WTC11 (cell line): Measurements from ENCODE around the gene AIFM1. TPM values are rescaled to one million over a fixed set of nuclear protein-coding genes. Genes with fewer than 3 reads are reported as not detected.

Experiments used
- ATAC-seq: fragments of 200-7000 bp; cut with Tn5 transposase; 2 replicates; pipeline ENCODE4 v1.10.0; 2021; ENCODE audit warnings: mild to moderate bottlenecking, moderate library complexity
- CTCF ChIA-PET: fragments of 300-600 bp; sonication (Branson Sonifier 250); formaldehyde crosslinking; loops from one replicate; lab custom pipeline; 2021; ENCODE audit warnings: antibody characterized with exemption; lab: Charles Lee
- POLR2A ChIA-PET: fragments of 350-600 bp; sonication (Branson Sonifier 250); formaldehyde crosslinking; loops from one replicate; lab custom pipeline; 2021; ENCODE audit warnings: antibody characterized with exemption; lab: Charles Lee
- DNase-seq: peaks from one replicate; pipeline ENCODE4 v3.0.0; 2021; ENCODE audit warnings: low spot score
- H3K27ac Mint-ChIP-seq: 2 replicates; pipeline ENCODE4 v1.8.0; 2021; ENCODE audit warnings: mixed read lengths
- H3K27me3 Mint-ChIP-seq: 2 replicates; pipeline ENCODE4 v1.8.0; 2021; ENCODE audit warnings: low read depth, mild to moderate bottlenecking, moderate library complexity, mixed read lengths
- H3K36me3 Mint-ChIP-seq: 2 replicates; pipeline ENCODE4 v1.8.0; 2021; ENCODE audit warnings: mixed read lengths
- H3K4me1 Mint-ChIP-seq: 2 replicates; pipeline ENCODE4 v1.8.0; 2022; ENCODE audit warnings: mixed read lengths
- H3K4me3 Mint-ChIP-seq: 2 replicates; pipeline ENCODE4 v1.8.0; 2021; ENCODE audit warnings: mild to moderate bottlenecking, moderate library complexity, mixed read lengths
- H3K9me3 Mint-ChIP-seq: 2 replicates; pipeline ENCODE4 v1.8.0; 2021; ENCODE audit warnings: mixed read lengths
- CDX4 ChIP-seq: fragments of 250-450 bp; sonication (Bioruptor Pico); IDR thresholded peaks from 2 replicates; pipeline ENCODE4 v1.9.0; 2021; ENCODE audit warnings: moderate library complexity, mild to moderate bottlenecking, inconsistent platforms, borderline replicate concordance
- CREB1 ChIP-seq: sonication (generic); formaldehyde crosslinking; IDR thresholded peaks from 2 replicates; pipeline ENCODE4 v1.8.0; 2023; ENCODE audit warnings: mild to moderate bottlenecking, missing genetic modification reagents
- CREM ChIP-seq: sonication (generic); formaldehyde crosslinking; IDR thresholded peaks from 2 replicates; pipeline ENCODE4 v1.8.1; 2022; ENCODE audit warnings: mild to moderate bottlenecking, missing genetic modification reagents, moderate library complexity
- ELF4 ChIP-seq: sonication (generic); formaldehyde crosslinking; IDR thresholded peaks from 2 replicates; pipeline ENCODE4 v1.8.1; 2022; ENCODE audit warnings: low read depth, mild to moderate bottlenecking, moderate library complexity, missing genetic modification reagents
- FOXJ3 ChIP-seq: sonication (generic); formaldehyde crosslinking; IDR thresholded peaks from 2 replicates; pipeline ENCODE4 v1.9.0; 2021; ENCODE audit warnings: missing genetic modification reagents, mild to moderate bottlenecking, borderline replicate concordance
- GRHL2 ChIP-seq: fragments of 250-450 bp; sonication (Bioruptor Pico); IDR thresholded peaks from 2 replicates; pipeline ENCODE4 v1.8.0; 2022; ENCODE audit warnings: mild to moderate bottlenecking, moderate library complexity; ENCODE audit not compliant: insufficient replicate concordance, severe bottlenecking
- NR2C2 ChIP-seq: sonication (generic); formaldehyde crosslinking; IDR thresholded peaks from 2 replicates; pipeline ENCODE4 v1.8.0; 2022; ENCODE audit warnings: mild to moderate bottlenecking, missing genetic modification reagents
- OVOL2 ChIP-seq: fragments of 250-450 bp; sonication (Bioruptor Pico); IDR thresholded peaks from 2 replicates; pipeline ENCODE4 v1.9.0; 2021; ENCODE audit warnings: mild to moderate bottlenecking, borderline replicate concordance
- PRDM15 ChIP-seq: sonication (generic); formaldehyde crosslinking; IDR thresholded peaks from 2 replicates; pipeline ENCODE4 v1.8.0; 2022; ENCODE audit warnings: missing genetic modification reagents
- PREB ChIP-seq: sonication (generic); formaldehyde crosslinking; IDR thresholded peaks from 2 replicates; pipeline ENCODE4 v1.8.1; 2022; ENCODE audit warnings: mild to moderate bottlenecking, missing genetic modification reagents, moderate library complexity, borderline replicate concordance
- RORB ChIP-seq: fragments of 250-450 bp; sonication (Bioruptor Pico); IDR thresholded peaks from 2 replicates; pipeline ENCODE4 v1.9.0; 2021; ENCODE audit warnings: mild to moderate bottlenecking
- TCF7 ChIP-seq: sonication (generic); formaldehyde crosslinking; IDR thresholded peaks from 2 replicates; pipeline ENCODE4 v1.8.0; 2022; ENCODE audit warnings: mild to moderate bottlenecking, low read depth, missing genetic modification reagents, moderate library complexity
- TEAD1 ChIP-seq: sonication (generic); formaldehyde crosslinking; IDR thresholded peaks from 2 replicates; pipeline ENCODE4 v1.8.0; 2022; ENCODE audit warnings: mild to moderate bottlenecking, missing genetic modification reagents
- USF2 ChIP-seq: sonication (generic); formaldehyde crosslinking; IDR thresholded peaks from 2 replicates; pipeline ENCODE4 v1.8.1; 2023; ENCODE audit warnings: mild to moderate bottlenecking, missing genetic modification reagents, moderate library complexity
- ZNF219 ChIP-seq: sonication (generic); formaldehyde crosslinking; IDR thresholded peaks from 2 replicates; pipeline ENCODE4 v1.8.0; 2023; ENCODE audit warnings: missing genetic modification reagents, mild to moderate bottlenecking, borderline replicate concordance
- ZNF263 ChIP-seq: sonication (generic); formaldehyde crosslinking; IDR thresholded peaks from 2 replicates; pipeline ENCODE4 v1.8.1; 2022; ENCODE audit warnings: low read depth, mild to moderate bottlenecking, moderate library complexity, missing genetic modification reagents
- ZNF416 ChIP-seq: fragments of 250-450 bp; sonication (Bioruptor Pico); IDR thresholded peaks from 2 replicates; pipeline ENCODE4 v1.9.0; 2021; ENCODE audit warnings: mild to moderate bottlenecking, inconsistent platforms
- total RNA-seq: library from RNA; stranded (reverse); gene quantifications from 3 replicates; pipeline ENCODE4 v1.2.3, GENCODE V29; 2021

Gene AIFM1
- total RNA-seq, 1 experiment from 2014 or later = 53.5 TPM

DNA sequence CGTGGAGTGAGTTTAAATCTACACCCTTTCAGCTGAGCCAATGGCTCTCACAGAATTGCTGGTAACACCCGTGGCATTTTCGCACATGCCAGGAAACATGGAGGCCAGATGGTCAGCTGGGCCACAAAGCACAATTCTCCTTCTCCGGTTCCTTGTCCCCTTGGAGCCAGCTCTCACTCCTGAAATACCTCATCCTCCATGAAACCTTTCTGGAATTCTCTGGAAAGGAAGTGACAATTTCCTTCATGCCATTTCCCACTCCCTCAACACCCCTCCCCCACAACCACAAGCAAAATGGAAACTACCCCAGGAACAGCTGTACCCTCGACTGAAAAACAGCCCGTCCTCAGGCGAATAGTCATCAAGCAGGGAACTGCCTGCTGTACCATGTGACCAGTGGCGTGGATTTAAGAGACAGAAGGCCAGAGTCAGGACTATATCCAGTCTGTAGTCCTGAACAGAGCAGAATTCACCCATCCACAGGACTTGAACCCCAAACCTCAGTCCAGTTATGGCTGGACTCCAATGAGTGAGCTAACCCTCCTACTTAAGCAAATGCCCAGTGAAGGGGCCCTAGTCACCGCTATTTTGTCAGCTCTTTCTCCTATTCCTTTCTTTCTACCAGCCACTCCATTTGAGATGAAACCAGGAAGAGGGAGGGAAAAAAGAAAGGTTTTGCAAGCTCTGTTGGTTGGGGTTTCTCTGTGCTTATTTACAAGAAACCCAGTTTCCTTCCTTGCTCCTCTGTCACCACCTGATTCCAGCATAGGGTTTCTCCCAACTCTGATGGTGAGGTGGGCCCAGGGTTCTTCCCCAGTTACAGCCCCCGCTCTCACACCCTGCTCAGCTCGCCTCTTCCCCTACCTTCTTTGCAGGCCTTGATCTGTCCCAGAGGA lies 79.8 kb downstream of the AIFM1 start:
- no peak for TF ChIP-seq OVOL2 (CRISPR knock-in tag)
- TF ChIP-seq RORB (CRISPR knock-in tag) = no peak
- no peak for TF ChIP-seq GRHL2
- no peak for TF ChIP-seq TEAD1
- TF ChIP-seq ELF4 (CRISPR knock-in tag) = no peak
- TF ChIP-seq CDX4 (CRISPR knock-in tag) = no peak
- no peak for TF ChIP-seq PREB
- TF ChIP-seq PRDM15 (CRISPR knock-in tag) = no peak
- no peak for TF ChIP-seq NR2C2
- no peak for TF ChIP-seq USF2 (CRISPR knock-in tag)
- TF ChIP-seq ZNF416 (CRISPR knock-in tag) = no peak
- no peak for TF ChIP-seq CREM
- TF ChIP-seq TCF7 = no peak
- no peak for TF ChIP-seq CREB1 (CRISPR knock-in tag)
- TF ChIP-seq, all 79 proteins: peak for 0
- DNase-seq (no peak), ATAC-seq (no peak)
- CTCF ChIA-PET = interaction anchor here (1.6 kb wide), 1 partner anchor 58 kb away, joined by 3 read pairs; no protein-coding TSS in a partner anchor
- H3K4me3 Mint-ChIP-seq = no peak overlapping the region
- H3K4me1 Mint-ChIP-seq = peaks cover 20% of the 10 kb centered on the region
- H3K27me3 Mint-ChIP-seq = no peaks in the 10 kb centered on the region; the same call in 1 of the 2 replicates
- no peaks in the 10 kb centered on the region for H3K9me3 Mint-ChIP-seq
- no peaks in the 10 kb centered on the region for H3K36me3 Mint-ChIP-seq
- POLR2A ChIA-PET = no interaction called here
- no peak overlapping the region for H3K27ac Mint-ChIP-seq

DNA sequence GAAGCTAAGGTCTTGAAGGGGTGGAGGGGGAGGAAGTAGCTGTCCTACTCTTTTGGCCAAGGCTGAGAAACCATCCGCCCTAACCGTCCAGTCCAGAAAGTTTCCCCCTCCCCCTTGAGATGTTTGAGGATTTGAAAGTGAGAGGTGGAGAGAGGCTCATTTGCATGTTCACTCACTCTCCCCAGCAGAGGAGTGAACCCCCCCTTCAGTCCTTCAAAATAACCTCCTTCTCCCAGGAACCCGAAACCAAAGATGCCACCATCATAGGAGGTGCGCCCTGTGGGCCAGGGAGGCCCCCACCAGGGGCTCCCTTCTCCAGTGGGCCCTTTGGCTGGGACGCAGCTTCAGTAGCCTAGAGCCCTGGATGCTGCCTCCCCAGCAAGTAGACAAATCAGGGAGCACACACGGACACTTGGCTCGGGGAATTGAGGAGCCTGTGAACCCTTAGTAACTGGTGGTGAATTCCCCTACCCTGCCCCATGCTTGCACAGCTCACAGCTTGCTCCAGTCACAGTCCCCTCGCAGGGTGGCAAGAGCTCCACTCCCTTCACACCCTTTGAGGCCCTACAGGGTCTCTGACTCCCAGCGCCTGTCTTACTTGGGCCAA lies 80.9 kb downstream of the AIFM1 start:
- Mint-ChIP-seq H3K4me1 (peaks cover 20% of the 10 kb centered on the region), H3K27ac (no peak overlapping the region), H3K9me3 (no peaks in the 10 kb centered on the region), H3K4me3 (no peak overlapping the region), H3K27me3 (no peaks in the 10 kb centered on the region), H3K36me3 (no peaks in the 10 kb centered on the region)
- ChIA-PET POLR2A (no interaction called here), CTCF (interaction anchor here (0.7 to 1.6 kb wide), 2 partner anchors 24 to 56 kb away, joined by 3 read pairs; no protein-coding TSS in a partner anchor)
- ATAC-seq = no peak
- DNase-seq = no peak
- TF ChIP-seq ZNF416 (CRISPR knock-in tag) (no peak), FOXJ3 (CRISPR knock-in tag) (no peak), ZNF263 (no peak), TEAD1 (no peak), ZNF219 (CRISPR knock-in tag) (no peak)
